Activated CD8-positive, alpha-beta T cell treated with anti-CD3 and anti-CD28 coated beads for 36 hours (primary cell): ENCODE results near the gene TMEM50B. TPM values are rescaled to one million over a fixed set of nuclear protein-coding genes. Genes with fewer than 3 reads are reported as not detected.

Source experiments
- ATAC-seq: fragments of 200-7000 bp; cut with Tn5 transposase; one replicate; pipeline ENCODE4 v1.10.0; 2021; ENCODE audit warnings: mild to moderate bottlenecking, moderate library complexity
- CTCF ChIA-PET: fragments of 350-600 bp; sonication (Branson Sonifier 250); formaldehyde crosslinking; loops from one replicate; lab custom pipeline; 2021; ENCODE audit warnings: antibody characterized with exemption; lab: Charles Lee
- POLR2A ChIA-PET: fragments of 350-600 bp; sonication (Branson Sonifier 250); formaldehyde crosslinking; loops from one replicate; lab custom pipeline; 2021; ENCODE audit warnings: antibody characterized with exemption; lab: Charles Lee
- DNase-seq: peaks from one replicate; pipeline ENCODE4 v3.0.0-alpha.2; 2020
- H3K27ac Mint-ChIP-seq: one replicate; pipeline ENCODE4 v1.8.0; 2021; ENCODE audit warnings: mild to moderate bottlenecking, mixed read lengths
- H3K27me3 Mint-ChIP-seq: one replicate; pipeline ENCODE4 v1.8.0; 2021; ENCODE audit warnings: mixed read lengths
- H3K36me3 Mint-ChIP-seq: one replicate; pipeline ENCODE4 v1.8.0; 2021; ENCODE audit warnings: low read depth, mixed read lengths
- H3K4me1 Mint-ChIP-seq: one replicate; pipeline ENCODE4 v1.8.0; 2021; ENCODE audit warnings: low read depth, mixed read lengths
- H3K4me3 Mint-ChIP-seq: one replicate; pipeline ENCODE4 v1.8.0; 2021; ENCODE audit warnings: mild to moderate bottlenecking, moderate library complexity, mixed read lengths
- H3K9me3 Mint-ChIP-seq: one replicate; pipeline ENCODE4 v1.8.0; 2021; ENCODE audit warnings: mixed read lengths
- CTCF ChIP-seq: fragments of 200-600 bp; IDR thresholded peaks from one replicate; pipeline ENCODE4 v1.8.0; 2022; ENCODE audit warnings: antibody characterized with exemption, mild to moderate bottlenecking
- intact Hi-C: fragments of 100-400 bp; cut with micrococcal nuclease; formaldehyde crosslinking; loops from one replicate; pipeline ENCODE4 v1.10.0; 2022
- total RNA-seq, 2 experiments: library from RNA; stranded (reverse); gene quantifications; one replicate each; pipeline ENCODE4 v1.2.3, GENCODE V29; 2021

Gene TMEM50B
- total RNA-seq, 2 experiments from 2014 or later = 14.4 to 15.2 TPM

DNA sequence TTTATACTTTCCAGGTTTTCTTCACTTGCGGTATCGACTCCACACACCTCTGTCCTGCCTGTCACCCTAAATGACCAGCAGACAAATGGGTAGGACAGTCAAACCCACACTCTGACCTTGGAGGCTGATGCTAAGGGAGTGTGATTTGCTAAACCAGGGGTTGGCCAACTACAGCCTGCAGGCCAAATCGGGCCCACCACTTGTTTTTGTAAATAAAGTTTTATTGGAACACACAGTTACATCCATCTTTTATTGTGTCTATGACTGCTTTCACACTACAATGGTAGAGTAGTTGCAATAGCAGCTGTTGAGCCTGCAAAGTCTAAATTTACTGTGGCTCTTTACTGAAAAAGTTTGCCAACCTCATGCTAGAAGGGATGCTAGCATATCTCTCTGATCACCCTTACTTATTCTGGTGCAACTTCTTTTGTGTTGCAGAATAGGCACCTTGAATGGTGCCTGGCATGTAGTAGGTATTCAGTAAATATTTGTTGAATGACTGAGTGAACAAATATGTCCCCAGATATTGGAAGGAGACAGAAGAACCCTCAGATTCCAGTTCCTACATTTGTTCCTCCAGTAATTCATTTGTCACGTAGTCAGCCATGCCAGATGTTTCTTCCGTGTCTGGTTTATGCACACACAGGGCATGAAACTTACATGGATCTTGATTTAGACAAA is 57.9 kb downstream of the TMEM50B start:
- ChIA-PET CTCF (no interaction called here), POLR2A (no interaction called here)
- Mint-ChIP-seq H3K27ac (no peak overlapping the region), H3K27me3 (no peaks in the 10 kb centered on the region), H3K4me3 (no peak overlapping the region), H3K9me3 (no peaks in the 10 kb centered on the region), H3K36me3 (peaks cover 2% of the 10 kb centered on the region), H3K4me1 (no peaks in the 10 kb centered on the region)
- DNase-seq (no peak), ATAC-seq (no peak)
- TF ChIP-seq CTCF = no peak
- intact Hi-C loops = no loop called here

GRCh38 chr21:33419538-33420123 is 60.1 kb downstream of the TMEM50B start:
- Mint-ChIP-seq H3K9me3 (no peaks in the 10 kb centered on the region), H3K4me1 (peaks cover 9% of the 10 kb centered on the region), H3K27me3 (no peaks in the 10 kb centered on the region), H3K27ac (no peak overlapping the region), H3K36me3 (peaks cover 2% of the 10 kb centered on the region), H3K4me3 (no peak overlapping the region)
- TF ChIP-seq CTCF = no peak
- ChIA-PET POLR2A (no interaction called here), CTCF (interaction anchor here (1.2 to 1.5 kb wide), 2 partner anchors 58 to 222 kb away, joined by 3 to 4 read pairs; no protein-coding TSS in a partner anchor)
- no peak for DNase-seq
- ATAC-seq = no peak
- intact Hi-C loops = no loop called here

DNA sequence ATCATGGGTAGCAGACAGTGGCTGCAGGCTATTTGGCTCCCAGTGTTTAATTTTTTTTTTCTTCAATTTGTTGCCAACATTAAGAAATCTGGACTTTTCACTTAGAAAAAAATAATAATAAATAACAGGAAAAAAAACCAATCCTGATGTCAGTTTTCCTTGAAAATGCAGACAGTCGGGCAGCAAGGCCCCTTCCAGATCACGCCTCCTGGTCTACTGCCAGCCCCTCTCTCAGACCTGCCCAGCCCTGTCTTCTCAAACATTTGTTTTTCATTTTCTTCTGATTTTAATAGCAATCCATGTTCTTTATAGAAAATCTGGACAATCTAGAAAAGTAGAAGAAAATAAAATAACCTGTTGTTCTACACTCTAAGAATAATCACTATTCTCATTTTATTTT is 61.1 kb downstream of the TMEM50B start:
- Mint-ChIP-seq H3K4me3 (no peak overlapping the region), H3K27ac (no peak overlapping the region), H3K9me3 (no peaks in the 10 kb centered on the region), H3K4me1 (peaks cover 10% of the 10 kb centered on the region), H3K27me3 (no peaks in the 10 kb centered on the region), H3K36me3 (peaks cover 2% of the 10 kb centered on the region)
- TF ChIP-seq CTCF = no peak
- DNase-seq (no peak), ATAC-seq (no peak)
- ChIA-PET CTCF (interaction anchor here (1.5 kb wide), 1 partner anchor 222 kb away, joined by 4 read pairs; no protein-coding TSS in a partner anchor), POLR2A (no interaction called here)
- intact Hi-C loops = no loop called here

- peaks cover 27% of the 10 kb centered on the region for H3K4me1 Mint-ChIP-seq
- CTCF ChIA-PET = interaction anchor here (0.9 to 1.7 kb wide), 6 partner anchors 18 to 218 kb away, joined by 3 to 4 read pairs (median 4); no protein-coding TSS in a partner anchor
- no peak overlapping the region for H3K27ac Mint-ChIP-seq
- peaks cover 3% of the 10 kb centered on the region for H3K36me3 Mint-ChIP-seq
- H3K4me3 Mint-ChIP-seq = no peak overlapping the region
- intact Hi-C loops = no loop called here
- TF ChIP-seq CTCF = no peak
- DNase-seq = no peak
- ATAC-seq = no peak
- no peaks in the 10 kb centered on the region for H3K27me3 Mint-ChIP-seq
- POLR2A ChIA-PET = interaction anchor here (1.1 to 1.4 kb wide), 2 partner anchors 10 to 106 kb away, joined by 3 read pairs; no protein-coding TSS in a partner anchor
- H3K9me3 Mint-ChIP-seq = no peaks in the 10 kb centered on the region
Measured at GRCh38 chr21:33414926-33415325, 64.8 kb downstream of the TMEM50B start.

GRCh38 chr21:33414068-33414467 is 65.7 kb downstream of the TMEM50B start:
- Mint-ChIP-seq H3K27ac (no peak overlapping the region), H3K4me1 (peaks cover 30% of the 10 kb centered on the region), H3K4me3 (no peak overlapping the region), H3K36me3 (peaks cover 3% of the 10 kb centered on the region), H3K9me3 (no peaks in the 10 kb centered on the region), H3K27me3 (no peaks in the 10 kb centered on the region)
- intact Hi-C loops = no loop called here
- ATAC-seq (no peak), DNase-seq (no peak)
- POLR2A ChIA-PET = interaction anchor here (0.6 to 1.6 kb wide), 4 partner anchors 9 to 105 kb away, joined by 3 to 4 read pairs (median 3); no protein-coding TSS in a partner anchor
- CTCF ChIA-PET = interaction anchor here (0.9 to 1.5 kb wide), 4 partner anchors 29 to 217 kb away, joined by 3 to 4 read pairs (median 4); no protein-coding TSS in a partner anchor
- no peak for TF ChIP-seq CTCF
